Astrocyte (in vitro differentiated cells and primary cell): ENCODE data around the gene DIAPH1. TPM values are rescaled to one million over a fixed set of nuclear protein-coding genes. Genes with fewer than 3 reads are reported as not detected.

Experiments used
- DNase-seq: peaks from one replicate; pipeline ENCODE4 v3.0.0-alpha.2; 2010; ENCODE audit warnings: low read depth
- FAIRE-seq: peaks from 2 replicates; lab custom pipeline; 2011; peaks lifted over from hg19 to GRCh38; lab: Jason Lieb, UNC
- H2AFZ ChIP-seq: 2 replicates; pipeline ENCODE4 v1.6.0; 2012; ENCODE audit warnings: low read depth, low read length, inconsistent platforms
- H3K27ac ChIP-seq: 2 replicates; pipeline ENCODE4 v1.5.1; 2011; ENCODE audit warnings: low read depth, low read length, inconsistent platforms
- H3K27me3 ChIP-seq: 2 replicates; pipeline ENCODE4 v1.6.0; 2011; ENCODE audit warnings: low read length, inconsistent platforms; ENCODE audit not compliant: insufficient read depth
- H3K36me3 ChIP-seq: 2 replicates; pipeline ENCODE4 v1.5.1; 2011; ENCODE audit warnings: low read length, inconsistent platforms; ENCODE audit not compliant: insufficient read depth
- H3K4me1 ChIP-seq: 2 replicates; pipeline ENCODE4 v1.5.1; 2011; ENCODE audit warnings: low read length, inconsistent platforms; ENCODE audit not compliant: insufficient read depth
- H3K4me2 ChIP-seq: 2 replicates; pipeline ENCODE4 v1.6.0; 2012; ENCODE audit warnings: low read length, inconsistent platforms
- H3K4me3 ChIP-seq: 2 replicates; pipeline ENCODE4 v1.5.1; 2011; ENCODE audit warnings: low read depth, mild to moderate bottlenecking, low read length, inconsistent platforms; ENCODE audit not compliant: insufficient read depth
- H3K79me2 ChIP-seq: 2 replicates; pipeline ENCODE4 v1.6.0; 2012; ENCODE audit warnings: mild to moderate bottlenecking, low read length, inconsistent platforms; ENCODE audit not compliant: insufficient read depth
- H3K9ac ChIP-seq: 2 replicates; pipeline ENCODE4 v1.6.0; 2012; ENCODE audit warnings: mild to moderate bottlenecking, low read length, inconsistent platforms
- H3K9me3 ChIP-seq: 2 replicates; pipeline ENCODE4 v1.5.1; 2012; ENCODE audit warnings: low read depth, mild to moderate bottlenecking, low read length, inconsistent platforms; ENCODE audit not compliant: insufficient read depth
- H4K20me1 ChIP-seq: 2 replicates; pipeline ENCODE4 v1.6.0; 2012; ENCODE audit warnings: low read length, inconsistent platforms; ENCODE audit not compliant: insufficient read depth
- H3K27ac Mint-ChIP-seq: one replicate; pipeline ENCODE4 v1.8.0; 2021; ENCODE audit warnings: mild to moderate bottlenecking, mixed read lengths; ENCODE audit not compliant: unreplicated experiment
- H3K27me3 Mint-ChIP-seq: one replicate; pipeline ENCODE4 v1.8.0; 2021; ENCODE audit warnings: low read depth, mixed read lengths; ENCODE audit not compliant: unreplicated experiment
- H3K36me3 Mint-ChIP-seq: one replicate; pipeline ENCODE4 v1.8.0; 2021; ENCODE audit warnings: low read depth, mixed read lengths; ENCODE audit not compliant: unreplicated experiment
- H3K4me1 Mint-ChIP-seq: one replicate; pipeline ENCODE4 v1.8.0; 2021; ENCODE audit warnings: low read depth, mixed read lengths; ENCODE audit not compliant: unreplicated experiment
- H3K4me3 Mint-ChIP-seq: one replicate; pipeline ENCODE4 v1.8.0; 2021; ENCODE audit warnings: mild to moderate bottlenecking, moderate library complexity, mixed read lengths; ENCODE audit not compliant: unreplicated experiment
- H3K9me3 Mint-ChIP-seq: one replicate; pipeline ENCODE4 v1.8.0; 2021; ENCODE audit warnings: mild to moderate bottlenecking, mixed read lengths; ENCODE audit not compliant: unreplicated experiment
- CTCF ChIP-seq: IDR thresholded peaks from 2 replicates; pipeline ENCODE4 v1.5.1; 2011; ENCODE audit warnings: low read depth, mild to moderate bottlenecking, inconsistent platforms, low read length, moderate library complexity; ENCODE audit not compliant: insufficient read depth
- EZH2 ChIP-seq: IDR thresholded peaks from 2 replicates; pipeline ENCODE4 v1.6.1; 2012; ENCODE audit warnings: mild to moderate bottlenecking, low read length, inconsistent platforms; ENCODE audit not compliant: insufficient read depth
- total RNA-seq: library from RNA; stranded (reverse); gene quantifications from 2 replicates; pipeline ENCODE4 v1.2.1, GENCODE V29; 2021

The DIAPH1 gene
- total RNA-seq, 1 donor from 2014 or later: 78.8 TPM

GRCh38 chr5:141529873-141530272 lies 88.9 kb downstream of the DIAPH1 start:
- Mint-ChIP-seq H3K36me3 (peaks cover 14% of the 10 kb centered on the region), H3K4me1 (peaks cover 24% of the 10 kb centered on the region), H3K27ac (no peak overlapping the region), H3K4me3 (no peak overlapping the region), H3K9me3 (no peaks in the 10 kb centered on the region), H3K27me3 (no peaks in the 10 kb centered on the region)
- no peaks in the 10 kb centered on the region for H3K27me3 ChIP-seq
- no peak overlapping the region for H3K4me3 ChIP-seq
- no peaks in the 10 kb centered on the region for H3K9me3 ChIP-seq
- peaks cover 27% of the 10 kb centered on the region for H3K36me3 ChIP-seq
- no peaks in the 10 kb centered on the region for H3K79me2 ChIP-seq
- no peak for TF ChIP-seq CTCF
- no peak for TF ChIP-seq EZH2
- H3K27ac ChIP-seq: no peak overlapping the region
- H3K4me2 ChIP-seq: no peak overlapping the region
- no peak overlapping the region for H2AFZ ChIP-seq
- FAIRE-seq (no peak), DNase-seq (no peak)
- no peaks in the 10 kb centered on the region for H4K20me1 ChIP-seq
- H3K4me1 ChIP-seq: peaks cover 27% of the 10 kb centered on the region
- H3K9ac ChIP-seq: no peak overlapping the region

DNA sequence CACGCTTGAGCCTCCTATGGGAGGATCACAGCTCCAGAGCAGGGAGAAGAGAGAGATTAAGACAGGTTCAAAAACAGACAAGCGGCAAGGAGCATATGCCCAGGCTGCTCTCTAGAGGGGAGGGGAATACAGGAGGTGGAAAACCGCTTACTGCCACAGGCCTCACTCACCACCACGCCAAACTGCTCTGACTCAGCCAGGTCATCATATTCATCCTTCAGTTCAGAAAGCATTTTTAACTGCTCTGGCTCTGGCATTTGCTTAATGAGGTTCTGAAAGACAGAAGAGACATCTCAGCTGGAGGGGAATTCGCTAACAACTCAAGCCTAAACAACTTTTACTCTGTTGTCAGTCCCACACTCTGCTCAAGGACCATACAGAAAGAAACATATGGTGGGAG lies 89.8 kb downstream of the DIAPH1 start:
- Histone ChIP-seq H3K4me1 (peaks cover 34% of the 10 kb centered on the region), H3K36me3 (peaks cover 22% of the 10 kb centered on the region), H2AFZ (no peak overlapping the region), H3K27me3 (no peaks in the 10 kb centered on the region), H3K4me3 (no peak overlapping the region), H3K4me2 (peak overlapping the region; percentile 58), H3K9me3 (no peaks in the 10 kb centered on the region), H4K20me1 (no peaks in the 10 kb centered on the region), H3K27ac (peak overlapping the region; percentile 63), H3K79me2 (no peaks in the 10 kb centered on the region), H3K9ac (peak overlapping the region; percentile 47)
- H3K4me1 Mint-ChIP-seq: peaks cover 32% of the 10 kb centered on the region
- DNase-seq: peak; percentile 82
- no peaks in the 10 kb centered on the region for H3K9me3 Mint-ChIP-seq
- FAIRE-seq: no peak
- H3K36me3 Mint-ChIP-seq: peaks cover 13% of the 10 kb centered on the region
- no peak for TF ChIP-seq CTCF
- no peak for TF ChIP-seq EZH2
- H3K27me3 Mint-ChIP-seq: no peaks in the 10 kb centered on the region
- H3K4me3 Mint-ChIP-seq: peak overlapping the region; percentile 12
- H3K27ac Mint-ChIP-seq: peak overlapping the region; percentile 71

GRCh38 chr5:141528291-141528984 lies 90.4 kb downstream of the DIAPH1 start:
- peak overlapping the region; percentile 71 for H3K27ac Mint-ChIP-seq

More at GRCh38 chr5:141528291-141528984, 90.4 kb downstream of the DIAPH1 start:
- peaks cover 33% of the 10 kb centered on the region for H3K4me1 Mint-ChIP-seq
- no peaks in the 10 kb centered on the region for H3K9me3 Mint-ChIP-seq
- peak overlapping the region; percentile 12 for H3K4me3 Mint-ChIP-seq
- H3K4me1 ChIP-seq: peaks cover 37% of the 10 kb centered on the region
- no peaks in the 10 kb centered on the region for H3K9me3 ChIP-seq
- H4K20me1 ChIP-seq: no peaks in the 10 kb centered on the region
- no peaks in the 10 kb centered on the region for H3K79me2 ChIP-seq
- FAIRE-seq (no peak), DNase-seq (peak; percentile 48)
- no peak overlapping the region for H3K4me3 ChIP-seq
- no peak for TF ChIP-seq EZH2
- no peak for TF ChIP-seq CTCF
- peak overlapping the region; percentile 58 for H3K4me2 ChIP-seq
- H3K36me3 Mint-ChIP-seq: peaks cover 13% of the 10 kb centered on the region
- peak overlapping the region; percentile 19 for H3K27ac ChIP-seq
- no peak overlapping the region for H2AFZ ChIP-seq
- peaks cover 20% of the 10 kb centered on the region for H3K36me3 ChIP-seq
- H3K27me3 ChIP-seq: no peaks in the 10 kb centered on the region
- peak overlapping the region; percentile 47 for H3K9ac ChIP-seq
- no peaks in the 10 kb centered on the region for H3K27me3 Mint-ChIP-seq
